Coronary artery (tissue), 2 donors: ENCODE results near the gene PGAP2.
A peak's percentile ranks its signal among the peaks of the same experiment; 100 is the strongest.
"Not testable (repeated sequence)": the region's sequence is repeated elsewhere in the genome, so short reads cannot be mapped to it uniquely, and the experiment has no call there.

Experiments used
- DNase-seq: peaks from one replicate; pipeline ENCODE4 v3.0.0-alpha.2; 2017; ENCODE audit warnings: low spot score
- H3K27ac ChIP-seq, 2 donors: fragments of 200-600 bp; sonication (generic); one replicate each; pipeline ENCODE4 v1.5.1; 2016 to 2019
- H3K4me3 ChIP-seq: fragments of 200-600 bp; sonication (generic); 2 replicates; pipeline ENCODE4 v1.5.1; 2016; ENCODE audit warnings: mild to moderate bottlenecking, moderate library complexity
- CTCF ChIP-seq: fragments of 200-600 bp; sonication (generic); IDR thresholded peaks from one replicate; pipeline ENCODE4 v1.5.1; 2019; ENCODE audit warnings: antibody characterized with exemption

PGAP2 gene

GRCh38 chr11:3808861-3809623, 682 bp downstream of the PGAP2 start:
- DNase-seq, result no peak
- Histone ChIP-seq H3K4me3 (peak overlapping the region; percentile 77), H3K27ac (peak overlapping the region in 1 of 2 donors; percentile 24)
- no peak for TF ChIP-seq CTCF

- TF ChIP-seq CTCF, result no peak
- DNase-seq, result no peak
- Histone ChIP-seq H3K4me3 (no peak overlapping the region), H3K27ac (no peak overlapping the region)
These were observed 1.2 kb downstream of the PGAP2 start for GRCh38 chr11:3809624-3809928.

- Histone ChIP-seq H3K4me3 (no peak overlapping the region), H3K27ac (no peak overlapping the region)
- TF ChIP-seq CTCF, result no peak
- DNase-seq, result no peak
These were observed 2.1 kb downstream of the PGAP2 start for GRCh38 chr11:3810446-3810845.

- Histone ChIP-seq H3K27ac (no peak overlapping the region), H3K4me3 (no peak overlapping the region)
- TF ChIP-seq CTCF, result no peak
- no peak for DNase-seq
These were observed 2.6 kb downstream of the PGAP2 start for GRCh38 chr11:3810951-3811350.

GRCh38 chr11:3814832-3815231, 6.5 kb downstream of the PGAP2 start:
- H3K27ac ChIP-seq, result not testable (repeated sequence)

GRCh38 chr11:3815845-3816244, 7.5 kb downstream of the PGAP2 start:
- no peak overlapping the region for H3K4me3 ChIP-seq
- TF ChIP-seq CTCF, result no peak
- no peak for DNase-seq

More at GRCh38 chr11:3814832-3815231, 6.5 kb downstream of the PGAP2 start:
- H3K4me3 ChIP-seq, DNase-seq: not testable (repeated sequence)

GRCh38 chr11:3816673-3817072, 8.3 kb downstream of the PGAP2 start:
- Histone ChIP-seq H3K4me3 (no peak overlapping the region), H3K27ac (no peak overlapping the region)
- TF ChIP-seq CTCF, result no peak
- DNase-seq, result no peak

More at GRCh38 chr11:3815845-3816244, 7.5 kb downstream of the PGAP2 start:
- H3K27ac ChIP-seq, result no peak overlapping the region
